HPDE6-E6E7 (cell line): Measurements from ENCODE around the gene ARL2.

Experiments used
- DNase-seq: peaks from one replicate; pipeline ENCODE4 v3.0.0; 2011; ENCODE audit warnings: missing footprints; ENCODE audit errors: extremely low spot score

ARL2 gene

GRCh38 chr11:65047581-65048422, 33.8 kb downstream of the ARL2 start:
- DNase-seq = no peak

- no peak for DNase-seq
Observed at GRCh38 chr11:65051398-65051858, 37.5 kb downstream of the ARL2 start.

- DNase-seq = no peak
Observed at GRCh38 chr11:65053827-65054508, 40.0 kb downstream of the ARL2 start.

- no peak for DNase-seq
Observed at GRCh38 chr11:65055538-65055937, 41.6 kb downstream of the ARL2 start.

- DNase-seq = no peak
Observed at GRCh38 chr11:65056999-65057398, 43.0 kb downstream of the ARL2 start.

GRCh38 chr11:65057526-65057925, 43.6 kb downstream of the ARL2 start:
- no peak for DNase-seq

- no peak for DNase-seq
Observed at GRCh38 chr11:65058012-65058411, 44.1 kb downstream of the ARL2 start.

GRCh38 chr11:65058419-65059054, 44.6 kb downstream of the ARL2 start, which contains the start of gene NAALADL1:
Gene NAALADL1, minus strand, starts transcription at chr11:65058553. Its CDS starts 32 bp downstream, at chr11:65058521.
- no peak for DNase-seq

- DNase-seq = no peak
Observed at GRCh38 chr11:65059523-65059922, 45.6 kb downstream of the ARL2 start.

- DNase-seq = no peak
Observed at GRCh38 chr11:65059959-65060824, 46.2 kb downstream of the ARL2 start.

- DNase-seq = no peak
Observed at GRCh38 chr11:65060913-65061408, 47.0 kb downstream of the ARL2 start.

GRCh38 chr11:65063532-65063931, 49.6 kb downstream of the ARL2 start:
- DNase-seq = peak; percentile 15

- no peak for DNase-seq
Observed at GRCh38 chr11:65064847-65065240, 50.9 kb downstream of the ARL2 start.

GRCh38 chr11:65065851-65066250, 51.9 kb downstream of the ARL2 start:
- DNase-seq = no peak

GRCh38 chr11:65066315-65066714, 52.4 kb downstream of the ARL2 start:
- no peak for DNase-seq

GRCh38 chr11:65066805-65067291, 52.9 kb downstream of the ARL2 start:
- DNase-seq = no peak

GRCh38 chr11:65067446-65067845, 53.5 kb downstream of the ARL2 start:
- no peak for DNase-seq

- no peak for DNase-seq
Observed at GRCh38 chr11:65069217-65069616, 55.3 kb downstream of the ARL2 start.
